Left lung (tissue), 10 donors: ENCODE results near the gene TMEM151B. TPM values are rescaled to one million over a fixed set of nuclear protein-coding genes. Genes with fewer than 3 reads are reported as not detected.
A peak's percentile ranks its signal among the peaks of the same experiment; 100 is the strongest.

Source experiments
- ATAC-seq: fragments of 200-7000 bp; cut with Tn5 transposase; one replicate; pipeline ENCODE4 v1.9.1; 2020; ENCODE audit warnings: moderate library complexity
- DNase-seq, 4 donors: peaks; one replicate each; pipeline ENCODE4 v3.0.0-alpha.2; 2013 to 2020
- H3K27ac ChIP-seq, 2 donors: fragments of 200-600 bp; sonication (generic) in 1 of 2; one replicate each; pipeline versions ENCODE4 v1.5.0 to v1.8.0; 2020 to 2021
- H3K27me3 ChIP-seq, 2 donors: fragments of 200-600 bp; sonication (generic) in 1 of 2; one replicate each; pipeline versions ENCODE4 v1.5.0 to v1.8.0; 2020 to 2021
- H3K36me3 ChIP-seq, 2 donors: fragments of 200-600 bp; sonication (generic) in 1 of 2; one replicate each; pipeline versions ENCODE4 v1.5.0 to v1.8.0; 2020 to 2021
- H3K4me1 ChIP-seq, 2 donors: fragments of 200-600 bp; one replicate each; pipeline ENCODE4 v1.8.0; 2021
- H3K4me3 ChIP-seq, 2 donors: fragments of 200-600 bp; sonication (generic) in 1 of 2; one replicate each; pipeline versions ENCODE4 v1.5.0 to v1.8.0; 2020 to 2021; ENCODE audit warnings: mild to moderate bottlenecking in 1 of 2
- H3K9me3 ChIP-seq, 2 donors: fragments of 200-600 bp; sonication (generic) in 1 of 2; one replicate each; pipeline versions ENCODE4 v1.5.0 to v1.8.0; 2020 to 2021
- intact Hi-C, 2 donors: fragments of 100-400 bp; cut with DNase I; formaldehyde crosslinking; loops; one replicate each; pipeline versions ENCODE4 v1.11.2 to v1.14.2; 2022
- polyA plus RNA-seq, 6 donors: library from polyadenylated mRNA; unstranded; fragments of 120-200 nt; gene quantifications; one replicate each; pipeline ENCODE4 v1.2.1, GENCODE V29; 2013; ENCODE audit not compliant: insufficient read length in 6 of 6
- total RNA-seq, 2 donors: library from RNA; stranded (reverse); fragmentation: NEBNext Ultra II Directional; extraction: Animal tissue kit (Norgen Biotek cat#: 25700); gene quantifications; one replicate each; pipeline ENCODE4 v1.2.1, GENCODE V29; 2021
- TF ChIP-seq, protein P1 (sequence below), 2 donors: fragments of 200-600 bp; sonication (generic) in 1 of 2; IDR thresholded peaks; one replicate each; pipeline versions ENCODE4 v1.5.0 to v1.8.0; 2021; ENCODE audit warnings: antibody characterized with exemption in 2 of 2
- donor health status: DM: no; HTN: yes; CAD: no.
- donor health status: DM: no; HTN: no; CAD: no.

TMEM151B gene
- total and polyA plus RNA-seq, 8 donors, result 0.70 to 1.2 (median 0.87) TPM; not detected in 2

- Histone ChIP-seq H3K4me3 (peak overlapping the region; percentile 83 to 87), H3K27me3 (peaks cover 16 to 27% of the 10 kb centered on the region in 2 donors), H3K4me1 (peaks cover 28 to 64% of the 10 kb centered on the region in 2 donors), H3K36me3 (peaks cover 0 to 18% of the 10 kb centered on the region in 2 donors), H3K27ac (peak overlapping the region; percentile 85 to 90), H3K9me3 (no peaks in the 10 kb centered on the region)
- TF ChIP-seq, protein P1, sequence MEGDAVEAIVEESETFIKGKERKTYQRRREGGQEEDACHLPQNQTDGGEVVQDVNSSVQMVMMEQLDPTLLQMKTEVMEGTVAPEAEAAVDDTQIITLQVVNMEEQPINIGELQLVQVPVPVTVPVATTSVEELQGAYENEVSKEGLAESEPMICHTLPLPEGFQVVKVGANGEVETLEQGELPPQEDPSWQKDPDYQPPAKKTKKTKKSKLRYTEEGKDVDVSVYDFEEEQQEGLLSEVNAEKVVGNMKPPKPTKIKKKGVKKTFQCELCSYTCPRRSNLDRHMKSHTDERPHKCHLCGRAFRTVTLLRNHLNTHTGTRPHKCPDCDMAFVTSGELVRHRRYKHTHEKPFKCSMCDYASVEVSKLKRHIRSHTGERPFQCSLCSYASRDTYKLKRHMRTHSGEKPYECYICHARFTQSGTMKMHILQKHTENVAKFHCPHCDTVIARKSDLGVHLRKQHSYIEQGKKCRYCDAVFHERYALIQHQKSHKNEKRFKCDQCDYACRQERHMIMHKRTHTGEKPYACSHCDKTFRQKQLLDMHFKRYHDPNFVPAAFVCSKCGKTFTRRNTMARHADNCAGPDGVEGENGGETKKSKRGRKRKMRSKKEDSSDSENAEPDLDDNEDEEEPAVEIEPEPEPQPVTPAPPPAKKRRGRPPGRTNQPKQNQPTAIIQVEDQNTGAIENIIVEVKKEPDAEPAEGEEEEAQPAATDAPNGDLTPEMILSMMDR (IDR thresholded peaks at IDR 0.05), result no peak
- no peak for DNase-seq
- intact Hi-C loops, result loop anchor here in 1 of 2 donors (5.0 kb wide), 1 partner anchor 72 kb away; no protein-coding TSS in a partner anchor
- no peak for ATAC-seq
Observed at GRCh38 chr6:44265722-44266233, 4.5 kb upstream of the TMEM151B start.

- Histone ChIP-seq H3K4me1 (peaks cover 28 to 62% of the 10 kb centered on the region in 2 donors), H3K9me3 (no peaks in the 10 kb centered on the region), H3K4me3 (no peak overlapping the region), H3K27ac (peak overlapping the region in 1 of 2 donors; percentile 90), H3K36me3 (peaks cover 0 to 13% of the 10 kb centered on the region in 2 donors), H3K27me3 (peaks cover 18 to 33% of the 10 kb centered on the region in 2 donors)
- intact Hi-C loops, result loop anchor here in 1 of 2 donors (5.0 kb wide), 1 partner anchor 71 kb away; no protein-coding TSS in a partner anchor
- DNase-seq, result no peak
- TF ChIP-seq, protein P1 (IDR thresholded peaks at IDR 0.05), result no peak
- no peak for ATAC-seq
Observed at GRCh38 chr6:44266347-44266746, 3.9 kb upstream of the TMEM151B start.

GRCh38 chr6:44267252-44267651, 3.0 kb upstream of the TMEM151B start:
- H3K27ac ChIP-seq, result no peak overlapping the region
- intact Hi-C loops, result loop anchor here in 1 of 2 donors (5.0 kb wide), 1 partner anchor 70 kb away; no protein-coding TSS in a partner anchor
- peaks cover 26 to 53% of the 10 kb centered on the region in 2 donors for H3K4me1 ChIP-seq
- H3K9me3 ChIP-seq, result no peaks in the 10 kb centered on the region
- peaks cover 0 to 4% of the 10 kb centered on the region in 2 donors for H3K36me3 ChIP-seq
- DNase-seq, result no peak
- no peak for ATAC-seq
- H3K4me3 ChIP-seq, result no peak overlapping the region
- H3K27me3 ChIP-seq, result peaks cover 21 to 42% of the 10 kb centered on the region in 2 donors
- TF ChIP-seq, protein P1 (IDR thresholded peaks at IDR 0.05), result no peak

DNA sequence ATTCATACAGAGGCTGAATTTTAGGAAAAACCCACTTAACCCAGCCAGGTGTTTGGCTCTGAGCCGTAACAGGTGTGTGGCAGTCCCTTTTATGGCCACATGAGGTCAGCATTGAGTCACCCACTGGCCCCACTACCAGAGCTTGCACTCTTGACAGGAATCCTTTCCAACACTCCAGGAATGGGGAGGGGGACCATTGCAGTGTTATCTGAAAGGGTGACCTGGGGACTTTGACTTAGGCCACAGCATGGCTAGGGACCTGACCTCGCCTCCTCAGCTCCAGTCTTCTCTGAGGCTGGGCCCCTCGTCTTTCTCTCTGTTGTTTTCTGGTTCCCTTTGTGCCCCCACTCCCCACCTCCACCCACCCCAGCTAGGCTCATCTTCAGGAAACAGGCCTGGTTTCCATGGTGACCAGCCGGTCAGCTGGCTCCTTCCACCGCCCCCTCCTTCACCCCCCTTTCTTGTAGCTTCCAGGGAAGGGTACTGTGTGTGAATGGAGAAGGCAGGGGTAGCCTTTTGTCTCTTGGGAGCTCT, 2.1 kb upstream of the TMEM151B start:
- no peak overlapping the region for H3K4me3 ChIP-seq
- intact Hi-C loops, result loop anchor here in 1 of 2 donors (5.0 kb wide), 1 partner anchor 69 kb away; no protein-coding TSS in a partner anchor
- no peaks in the 10 kb centered on the region for H3K9me3 ChIP-seq
- peaks cover 25 to 51% of the 10 kb centered on the region in 2 donors for H3K27me3 ChIP-seq
- peak; percentile 38 for ATAC-seq
- TF ChIP-seq, protein P1 (IDR thresholded peaks at IDR 0.05), result peak; percentile 84 to 88
- H3K4me1 ChIP-seq, result peaks cover 16 to 44% of the 10 kb centered on the region in 2 donors
- H3K27ac ChIP-seq, result no peak overlapping the region
- no peaks in the 10 kb centered on the region for H3K36me3 ChIP-seq
- DNase-seq, result peak in 2 of 4 donors; percentile 29 to 71

- ATAC-seq, result no peak
Observed at GRCh38 chr6:44269178-44269920, 901 bp upstream of the TMEM151B start.

More at GRCh38 chr6:44269178-44269920, 901 bp upstream of the TMEM151B start:
- Histone ChIP-seq H3K9me3 (no peaks in the 10 kb centered on the region), H3K4me3 (no peak overlapping the region), H3K27ac (no peak overlapping the region), H3K27me3 (peaks cover 29 to 63% of the 10 kb centered on the region in 2 donors), H3K4me1 (peaks cover 5 to 32% of the 10 kb centered on the region in 2 donors), H3K36me3 (no peaks in the 10 kb centered on the region)
- intact Hi-C loops, result loop anchor here in 1 of 2 donors (5.0 kb wide), 1 partner anchor 68 kb away; no protein-coding TSS in a partner anchor
- DNase-seq, result no peak
- TF ChIP-seq, protein P1 (IDR thresholded peaks at IDR 0.05), result no peak
